ENCODE results near the gene DNER.

DNER gene

DNA sequence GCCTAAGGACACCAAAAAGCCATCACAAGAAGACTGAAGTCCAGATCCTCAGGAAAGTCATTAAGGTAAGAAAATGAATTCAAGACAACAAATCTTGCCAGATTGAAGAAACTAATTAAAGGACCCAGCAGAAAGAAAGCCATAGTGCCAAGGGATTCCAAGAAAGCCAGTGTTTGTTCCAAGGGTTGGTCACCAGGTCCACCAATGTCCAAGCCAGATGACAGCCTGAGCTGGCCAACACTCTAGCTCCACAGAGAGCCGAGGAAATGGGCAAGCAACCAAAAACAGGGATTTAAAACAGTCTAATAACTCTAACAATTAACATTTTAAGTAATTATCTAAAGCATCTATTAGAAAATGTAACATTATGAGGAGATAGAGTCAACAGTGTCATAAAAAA is 49.2 kb downstream of the DNER start:
- DNase-seq, result no peak

DNA sequence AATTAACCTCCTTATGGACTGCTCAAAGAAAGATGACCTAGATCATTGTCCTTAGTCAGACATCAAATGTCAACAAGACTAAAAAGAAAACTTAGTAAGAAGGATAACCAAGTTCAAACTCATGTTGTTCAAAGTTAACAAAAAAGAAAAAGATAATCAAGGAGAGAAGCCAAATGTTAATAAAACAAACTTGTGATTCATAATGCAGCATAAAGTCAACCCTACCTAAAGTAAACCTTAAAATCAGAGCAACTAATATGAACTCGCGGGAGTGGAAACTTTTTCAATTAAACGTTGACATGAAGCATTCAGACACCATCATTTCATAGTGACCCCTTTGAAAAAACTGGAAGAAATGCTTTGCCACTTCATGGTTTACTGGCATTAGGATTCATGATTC is 52.9 kb downstream of the DNER start:
- DNase-seq, result no peak

GRCh38 chr2:229660951-229661350 is 53.4 kb downstream of the DNER start:
- no peak for DNase-seq

GRCh38 chr2:229660391-229660790 is 54.0 kb downstream of the DNER start:
- DNase-seq, result no peak

GRCh38 chr2:229658004-229658403 is 56.4 kb downstream of the DNER start:
- DNase-seq, result no peak

DNA sequence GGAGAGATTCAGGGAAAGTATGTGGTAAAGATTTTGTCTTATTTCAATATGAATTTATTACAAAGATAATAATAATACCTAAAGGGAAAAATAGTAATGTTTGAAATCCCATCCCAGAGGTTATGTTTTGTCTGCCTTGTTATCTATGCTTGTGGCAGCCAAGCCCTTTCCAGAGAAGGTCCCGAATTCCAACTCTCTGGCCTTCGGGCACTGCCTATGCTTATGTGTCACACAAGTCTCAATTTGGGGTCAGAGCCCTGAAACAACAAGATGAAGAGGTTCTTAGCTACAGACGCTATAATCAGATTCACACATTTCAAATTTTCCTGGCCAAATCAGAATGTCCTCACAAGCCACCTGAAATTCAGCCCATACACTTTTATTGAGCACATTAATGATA is 59.9 kb downstream of the DNER start:
- DNase-seq, result no peak

DNA sequence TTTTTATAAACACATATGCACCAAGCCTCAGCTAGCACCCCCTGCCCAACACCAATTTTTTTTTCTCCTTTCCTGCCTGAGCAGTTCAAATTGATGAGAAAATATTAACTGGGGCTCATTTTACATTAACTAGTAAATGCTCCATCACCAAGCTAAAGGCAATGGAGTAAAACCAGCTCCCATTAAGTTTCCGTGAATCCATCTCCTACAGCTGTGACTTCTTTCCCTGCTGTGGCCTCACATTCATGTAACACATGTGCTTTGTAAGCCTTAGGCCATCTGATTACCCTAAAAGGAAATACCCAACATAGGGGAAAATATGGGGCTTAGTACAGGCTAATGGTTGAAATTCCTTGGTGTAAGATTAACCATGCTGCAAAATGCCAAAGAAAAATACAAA is 60.8 kb downstream of the DNER start:
- no peak for DNase-seq

GRCh38 chr2:229652796-229653195 is 61.6 kb downstream of the DNER start:
- DNase-seq, result no peak

DNA sequence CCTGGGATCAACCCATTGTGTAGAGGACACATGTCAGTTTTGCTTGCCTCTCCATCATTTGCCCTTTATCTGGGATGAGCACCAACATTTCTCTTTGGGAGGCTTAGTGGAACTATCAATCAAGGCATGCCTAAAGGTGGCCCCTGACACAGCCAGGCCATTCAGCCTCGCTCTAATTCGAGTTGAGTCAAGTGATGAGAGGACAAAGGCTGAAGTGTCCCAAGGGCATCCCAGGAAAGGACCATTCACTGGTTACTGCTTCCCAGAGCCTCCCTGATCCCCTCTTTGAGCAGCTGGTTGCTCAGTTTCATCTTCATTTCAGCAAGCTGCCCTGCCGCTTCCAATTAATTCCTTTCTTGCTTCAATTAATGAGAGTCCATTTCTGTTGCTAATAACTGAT is 63.5 kb downstream of the DNER start:
- no peak for DNase-seq

DNA sequence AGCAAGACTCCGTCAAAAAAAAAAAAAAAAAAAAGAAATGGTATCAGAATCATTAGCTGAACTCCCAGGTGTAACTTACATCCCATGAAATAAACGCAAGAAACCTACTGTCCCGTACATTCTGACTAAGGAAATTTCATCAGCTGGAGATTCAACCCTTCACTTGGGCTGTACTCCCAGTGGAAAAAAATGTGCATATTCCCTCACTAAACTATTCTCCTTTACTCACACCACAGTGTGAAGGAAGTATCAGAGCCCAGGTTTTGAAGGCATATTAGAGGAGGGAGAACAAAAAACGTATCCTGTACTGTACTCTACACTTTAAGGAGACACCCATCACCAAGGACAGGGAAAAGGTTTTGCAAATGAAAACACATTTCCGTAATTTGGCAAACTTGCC is 64.3 kb downstream of the DNER start:
- no peak for DNase-seq

- no peak for DNase-seq
Observed at GRCh38 chr2:229646186-229646723, 68.1 kb downstream of the DNER start.

GRCh38 chr2:229642371-229642770 is 72.0 kb downstream of the DNER start:
- DNase-seq, result no peak

- no peak for DNase-seq
Observed at GRCh38 chr2:229641676-229642075, 72.7 kb downstream of the DNER start.

- no peak for DNase-seq
Observed at GRCh38 chr2:229640636-229641035, 73.7 kb downstream of the DNER start.

DNA sequence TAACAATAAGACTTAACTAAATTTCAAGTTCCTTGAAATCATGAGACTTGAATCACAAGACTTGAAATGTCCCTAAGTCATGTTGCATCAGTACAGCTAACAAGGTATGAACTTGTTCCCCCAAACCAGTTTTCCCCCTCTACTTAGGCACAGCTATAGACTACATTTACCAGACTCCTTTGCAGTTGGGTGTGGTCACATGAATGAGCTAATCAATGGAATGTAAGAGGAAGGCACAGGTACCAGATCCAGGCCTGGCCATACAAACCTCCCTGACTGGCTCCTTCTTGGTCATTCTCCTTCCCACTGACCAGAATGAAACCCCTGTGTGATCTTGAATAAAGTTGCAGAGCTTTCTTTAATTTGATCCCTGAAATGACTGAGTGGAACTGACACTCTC is 77.8 kb downstream of the DNER start:
- DNase-seq, result no peak

DNA sequence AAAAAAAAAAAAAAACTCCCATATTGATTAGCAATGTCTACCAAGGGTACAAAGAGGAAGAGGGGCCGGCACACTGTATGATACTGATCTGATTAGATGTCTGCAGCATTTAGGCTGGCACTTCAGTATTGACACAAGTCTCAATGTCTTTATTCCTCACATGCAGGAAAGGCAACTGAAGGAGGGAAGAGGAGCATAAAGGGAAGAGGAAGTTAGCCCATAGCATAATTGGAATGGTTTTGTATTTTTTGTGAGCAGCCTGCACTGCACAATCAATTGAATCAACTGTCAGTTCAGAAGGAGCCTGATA is 79.0 kb downstream of the DNER start:
- no peak for DNase-seq

GRCh38 chr2:229634601-229635370 is 79.6 kb downstream of the DNER start:
- no peak for DNase-seq

DNA sequence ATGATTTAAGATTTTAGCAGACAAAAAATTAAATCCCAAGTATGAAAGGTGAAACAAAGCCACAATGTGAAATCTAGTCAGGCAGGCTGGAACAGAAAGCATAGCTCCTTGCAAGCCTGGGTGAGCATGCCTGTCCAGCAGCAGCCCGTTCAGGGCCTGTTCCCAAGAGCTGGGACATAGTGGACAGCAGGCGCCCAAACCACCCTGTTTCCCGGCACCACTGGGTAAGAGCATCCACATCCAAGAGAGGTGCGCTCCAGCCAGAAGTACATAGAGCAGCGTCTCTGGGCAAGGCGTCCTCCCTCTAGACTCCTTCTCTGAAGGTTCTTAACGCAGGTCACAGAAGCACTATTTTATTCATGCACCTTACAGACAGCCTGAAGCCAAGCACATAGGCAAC is 80.8 kb downstream of the DNER start:
- DNase-seq, result no peak

- no peak for DNase-seq
Observed at GRCh38 chr2:229629039-229629438, 85.3 kb downstream of the DNER start.

GRCh38 chr2:229627728-229628127 is 86.6 kb downstream of the DNER start:
- DNase-seq, result no peak

DNA sequence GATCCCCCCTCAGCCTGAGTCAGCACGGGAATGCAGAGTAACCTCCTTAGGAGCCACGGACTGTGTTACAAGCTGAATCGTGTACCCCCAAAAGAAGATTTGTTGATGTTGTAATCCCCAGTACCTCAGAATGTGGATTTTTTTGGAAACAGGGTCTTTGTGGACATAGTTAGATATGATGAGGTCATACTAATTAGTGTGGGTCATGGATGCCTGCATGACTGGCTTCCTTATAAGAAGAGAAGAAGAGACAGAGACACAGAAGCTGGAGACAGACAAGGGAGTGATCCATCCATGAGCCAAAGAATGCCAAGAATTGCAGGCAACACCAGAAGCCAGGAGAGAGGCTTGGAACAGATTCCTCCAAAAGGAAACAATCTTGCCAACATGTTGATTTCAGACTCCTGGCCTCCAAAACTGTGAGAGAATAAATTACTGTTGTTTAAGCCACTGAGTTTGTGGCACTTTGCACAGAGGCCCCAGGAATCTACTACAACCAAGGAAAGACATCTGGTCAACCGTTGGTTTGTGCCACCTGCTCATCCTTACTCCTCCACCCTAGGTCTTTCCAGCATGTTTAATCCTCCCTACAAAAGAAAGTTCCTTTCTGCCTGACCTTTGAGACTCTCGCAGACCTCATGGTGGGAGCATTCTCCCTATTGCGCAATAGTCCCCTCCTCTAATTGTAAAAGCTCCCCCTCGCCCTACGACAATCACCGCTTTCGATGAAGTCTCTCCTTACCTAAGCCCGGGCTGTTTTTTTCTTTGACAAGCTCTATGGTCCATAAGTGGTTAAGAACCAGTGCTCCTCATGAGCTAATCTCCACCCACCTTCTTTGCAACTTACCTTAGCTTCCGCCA is 91.6 kb downstream of the DNER start:
- DNase-seq, result no peak

DNA sequence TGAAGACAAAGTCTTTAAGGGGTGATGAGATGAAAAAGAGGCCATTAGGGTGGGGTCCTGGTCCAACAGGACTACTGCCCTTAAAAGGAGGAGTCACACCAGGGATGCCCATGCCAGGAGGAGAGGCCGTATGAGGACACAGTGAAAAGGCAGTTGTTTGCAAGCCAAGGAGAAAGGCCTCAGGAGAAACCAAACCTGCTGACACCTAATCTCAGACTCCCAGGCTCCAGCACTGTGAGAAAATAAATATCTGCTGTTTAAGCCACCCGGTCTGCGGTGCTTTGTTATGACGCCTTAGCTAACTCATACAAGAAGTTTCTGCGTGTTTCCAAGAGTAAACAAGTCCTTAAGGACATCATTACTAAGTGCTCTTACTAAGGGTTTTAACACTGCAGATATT is 93.6 kb downstream of the DNER start:
- DNase-seq, result no peak

GRCh38 chr2:229620289-229620688 is 94.1 kb downstream of the DNER start:
- DNase-seq, result no peak

GRCh38 chr2:229616433-229616832 is 97.9 kb downstream of the DNER start:
- DNase-seq, result no peak

Measured in activated T-cell treated with anti-CD3 and anti-CD28 coated beads, Interleukin-2, amount 50 U/mL, for 1 hour (primary cell).